Amniotic epithelial cell (primary cell): ENCODE data around the gene PRDM16.

Experiments used
- DNase-seq: peaks from one replicate; pipeline ENCODE4 v3.0.0-alpha.2; 2010; ENCODE audit warnings: low read depth

Gene PRDM16

GRCh38 chr1:3208819-3209200, 139.8 kb downstream of the PRDM16 start:
- DNase-seq = no peak

DNA sequence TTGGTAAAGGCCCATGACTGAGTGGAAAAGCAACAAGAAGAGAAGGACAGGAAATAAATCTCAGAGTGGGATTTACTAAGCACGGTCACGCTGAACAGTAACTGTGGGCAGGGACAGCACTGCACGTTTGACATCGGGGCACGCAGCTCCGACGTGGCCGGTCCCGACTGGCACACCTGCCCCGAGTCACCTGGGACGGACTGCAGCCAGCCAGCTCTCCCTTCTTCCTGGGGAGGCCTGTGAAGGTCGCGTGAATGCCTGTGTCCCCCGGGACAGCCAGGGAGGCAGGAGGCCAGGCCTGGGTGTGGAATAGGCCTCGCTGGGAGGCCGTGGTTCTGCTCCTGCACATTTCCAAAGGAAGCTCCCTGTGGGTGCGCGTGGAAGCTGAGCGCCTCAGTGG, 140.2 kb downstream of the PRDM16 start:
- no peak for DNase-seq

GRCh38 chr1:3211582-3212375, 142.8 kb downstream of the PRDM16 start:
- DNase-seq = no peak

DNA sequence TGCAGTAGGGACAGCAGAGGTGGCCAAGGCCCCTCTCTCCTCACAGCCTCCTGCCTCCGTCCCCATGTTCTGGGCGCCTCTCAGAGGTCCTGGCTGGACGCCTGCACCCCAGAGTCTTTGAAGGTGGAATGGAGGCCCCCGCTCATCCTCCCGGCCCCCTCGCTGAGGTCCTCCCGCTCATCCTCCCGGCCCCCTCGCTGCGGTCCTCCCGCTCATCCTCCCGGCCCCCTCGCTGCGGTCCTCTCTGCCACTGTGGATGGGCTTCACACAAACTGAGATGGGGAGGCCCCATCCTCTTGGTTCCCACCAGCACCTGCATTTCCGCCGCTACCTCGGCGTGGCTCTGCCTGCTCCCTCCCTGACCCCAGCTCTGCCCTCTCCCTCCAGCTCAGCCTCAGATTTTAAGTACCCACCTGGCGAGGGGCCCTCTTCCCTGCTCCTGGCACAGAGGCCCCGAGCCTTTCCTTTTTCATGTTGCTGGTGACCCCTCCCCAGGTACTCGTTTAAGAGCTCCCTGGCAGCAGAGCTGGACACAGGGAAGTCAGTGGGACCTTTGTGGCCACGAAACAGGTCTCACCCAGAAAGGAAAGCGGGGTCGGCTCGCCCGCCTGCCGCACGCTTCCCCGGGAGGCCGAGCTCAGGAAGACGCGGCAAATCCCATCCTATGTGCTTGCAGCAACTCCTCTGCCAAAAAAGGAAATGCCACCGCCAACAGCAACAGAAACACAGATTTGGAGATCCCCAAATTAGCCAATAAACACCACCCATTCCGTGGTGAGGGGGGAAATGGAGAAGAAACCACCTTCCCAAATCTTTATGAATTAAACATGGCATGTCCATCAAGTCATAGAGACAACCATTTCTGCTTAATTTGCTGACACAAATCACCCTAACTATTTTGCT, 143.7 kb downstream of the PRDM16 start:
- no peak for DNase-seq

- no peak for DNase-seq
Measured at GRCh38 chr1:3213730-3214129, 144.7 kb downstream of the PRDM16 start.

GRCh38 chr1:3215198-3216014, 146.4 kb downstream of the PRDM16 start:
- no peak for DNase-seq

- no peak for DNase-seq
Measured at GRCh38 chr1:3216015-3216391, 147.0 kb downstream of the PRDM16 start.

- no peak for DNase-seq
Measured at GRCh38 chr1:3217181-3217641, 148.2 kb downstream of the PRDM16 start.

DNA sequence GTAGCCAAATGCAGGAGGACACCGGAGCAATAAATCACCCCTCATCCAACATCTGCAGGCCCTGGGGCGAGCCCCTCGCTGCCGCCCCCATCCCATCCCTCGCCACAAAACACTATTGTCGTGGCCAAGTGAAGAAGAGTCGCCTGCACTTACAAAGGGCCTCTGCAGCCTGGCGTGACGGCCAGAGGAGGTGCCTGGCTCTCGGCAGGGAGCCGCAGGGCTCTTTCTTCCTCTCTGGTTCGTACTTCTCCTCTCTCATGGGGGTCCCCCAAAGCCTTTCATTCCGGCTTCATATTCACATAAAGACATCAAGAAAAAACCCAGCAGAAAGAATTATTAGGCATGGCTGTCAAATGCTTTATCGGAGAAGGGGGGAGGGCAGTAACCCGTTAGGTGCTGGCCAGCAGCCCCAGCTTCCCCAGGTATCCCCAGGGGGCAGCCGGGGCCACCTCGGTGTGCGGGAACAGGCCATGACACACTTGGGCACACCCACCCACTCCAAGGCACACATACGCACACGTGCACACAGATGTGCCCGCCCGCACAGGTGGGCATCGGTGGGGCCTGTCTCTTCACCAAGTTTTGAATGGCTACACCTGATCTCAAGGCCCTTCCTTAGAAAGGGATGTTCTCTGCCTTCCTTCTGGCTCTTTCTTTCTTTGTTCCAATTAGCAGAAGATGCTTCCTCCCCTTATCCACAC, 149.1 kb downstream of the PRDM16 start:
- DNase-seq = no peak

DNA sequence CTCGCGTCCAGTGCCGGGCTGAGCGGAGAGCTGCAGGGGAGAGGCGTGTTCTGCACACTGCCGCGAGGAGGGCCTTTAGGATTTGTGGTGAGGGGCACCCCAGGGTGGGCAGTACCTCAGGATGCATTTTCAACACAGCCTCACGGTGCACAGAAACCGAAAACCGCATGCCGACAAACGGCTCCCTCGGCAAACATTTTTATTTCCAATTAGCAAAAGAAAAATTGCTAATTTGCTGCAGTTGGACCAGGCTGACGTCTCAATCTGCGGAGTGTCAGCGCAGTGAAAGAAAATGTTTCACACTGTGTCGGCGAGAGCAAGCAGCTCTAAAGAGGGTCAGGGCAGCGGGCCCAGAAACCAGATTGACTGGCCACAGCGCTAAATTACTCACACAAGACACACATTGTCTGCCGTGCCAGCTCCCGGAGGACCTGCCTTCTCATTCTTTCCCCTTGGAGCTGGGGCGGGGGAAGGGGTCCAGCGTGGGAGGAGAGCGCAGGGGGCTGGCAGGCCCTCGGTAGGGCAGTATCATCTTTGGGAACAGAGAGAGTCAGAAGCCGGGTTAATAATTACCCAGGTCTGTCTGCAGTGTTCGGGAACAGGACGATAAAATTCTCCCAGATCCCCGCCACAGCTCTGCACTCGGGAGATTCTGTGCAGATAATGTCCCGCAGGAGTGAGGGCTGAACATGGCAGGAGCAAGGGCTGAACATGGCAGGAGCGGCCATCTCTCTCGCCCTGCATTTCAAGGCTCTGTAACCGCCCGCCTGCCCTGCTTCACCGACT, 150.2 kb downstream of the PRDM16 start:
- no peak for DNase-seq

DNA sequence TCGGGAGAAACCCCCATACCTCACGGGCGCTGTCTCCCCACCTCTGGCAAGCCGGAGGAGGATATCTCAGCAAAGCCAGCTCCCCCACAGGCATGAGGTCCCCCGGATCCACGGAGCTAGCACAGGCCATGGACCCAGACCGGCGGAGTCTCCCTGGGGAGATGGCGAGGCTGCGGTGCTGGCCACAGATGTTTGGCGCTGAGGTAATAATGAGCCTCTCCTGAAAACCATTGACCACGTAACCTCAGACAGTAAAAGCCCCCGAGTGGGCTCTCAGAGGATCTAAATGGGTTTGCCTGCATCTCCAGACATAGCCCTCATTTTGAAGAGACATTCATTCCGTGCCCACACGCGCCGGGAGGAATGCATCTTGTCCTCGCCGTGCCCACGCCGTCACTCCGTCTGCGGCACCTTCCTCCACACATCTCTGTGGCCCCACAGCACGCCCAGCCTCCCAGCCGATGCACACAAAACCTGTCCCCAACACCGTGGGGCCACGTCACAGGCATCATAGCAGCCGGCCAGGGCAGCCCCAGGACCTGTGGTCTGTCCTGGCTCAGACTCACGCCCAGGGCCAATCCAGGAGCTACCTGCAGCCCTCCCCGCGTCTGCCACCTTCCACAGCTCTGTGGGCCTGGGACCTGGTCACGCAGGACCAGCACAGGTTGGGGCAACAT, 150.9 kb downstream of the PRDM16 start:
- DNase-seq = no peak

- DNase-seq = no peak
Measured at GRCh38 chr1:3221112-3222041, 152.4 kb downstream of the PRDM16 start.

GRCh38 chr1:3222042-3222692, 153.2 kb downstream of the PRDM16 start:
- DNase-seq = no peak

- DNase-seq = no peak
Measured at GRCh38 chr1:3225661-3226060, 156.7 kb downstream of the PRDM16 start.

- DNase-seq = no peak
Measured at GRCh38 chr1:3226191-3226590, 157.2 kb downstream of the PRDM16 start.

DNA sequence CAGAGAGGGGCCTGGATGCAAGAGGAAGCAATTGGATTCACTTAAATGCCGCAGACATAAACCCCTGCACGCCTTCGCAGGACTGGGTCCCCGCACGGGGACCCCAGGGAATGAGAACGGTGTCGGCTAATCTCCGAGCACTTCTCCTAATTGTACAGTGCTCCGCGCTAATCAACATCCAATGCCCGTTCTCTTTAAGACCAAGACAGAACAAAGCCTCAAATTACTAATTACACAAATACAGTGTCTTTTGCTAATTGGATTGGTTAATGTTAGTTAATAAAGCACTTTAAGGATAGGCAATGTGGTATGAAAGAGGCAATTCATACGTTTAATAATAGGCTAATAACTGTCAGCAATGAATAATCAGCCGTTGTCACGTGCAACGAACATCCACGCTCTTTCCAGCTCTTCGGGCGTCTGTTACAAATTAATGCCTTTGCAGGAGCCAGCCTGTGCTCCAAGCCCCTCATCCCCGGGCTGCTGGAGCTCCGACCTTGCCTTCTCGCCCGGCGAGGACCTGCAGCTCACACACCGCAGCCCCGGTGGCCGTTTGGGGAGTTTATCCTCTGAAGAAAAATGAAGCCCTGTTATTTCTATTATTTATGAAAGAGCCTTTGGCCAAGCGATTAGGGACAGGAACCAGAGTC, 157.8 kb downstream of the PRDM16 start:
- DNase-seq = no peak

DNA sequence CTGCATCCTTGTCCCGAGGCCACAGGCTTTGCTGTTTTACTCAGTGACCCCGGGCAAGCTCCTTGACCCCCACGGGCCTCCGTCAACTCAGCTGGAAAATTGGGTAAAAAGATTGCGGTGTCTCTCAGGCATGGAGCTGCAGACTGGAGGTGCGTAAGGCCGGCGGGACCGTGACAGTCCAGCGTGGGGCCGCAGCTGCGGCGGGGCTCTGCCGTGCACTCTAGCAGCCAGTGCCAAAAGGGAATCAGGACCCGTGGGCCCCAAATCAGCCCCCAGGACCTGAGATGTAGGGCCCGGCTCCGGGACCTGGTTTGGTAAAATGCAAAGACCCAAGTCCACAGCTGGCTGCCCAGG, 158.3 kb downstream of the PRDM16 start:
- no peak for DNase-seq

- no peak for DNase-seq
Measured at GRCh38 chr1:3227893-3228292, 158.9 kb downstream of the PRDM16 start.
